GM10248 (cell line): Measurements from ENCODE around the gene BCL2L14.
"Not testable (repeated sequence)": the region's sequence is repeated elsewhere in the genome, so short reads cannot be mapped to it uniquely, and the experiment has no call there.

Experiments used
- CTCF ChIA-PET: fragments of 300-600 bp; sonication (Branson Sonifier 250); formaldehyde crosslinking; extraction: SDS; loops from one replicate; lab custom pipeline; 2021; ENCODE audit warnings: antibody characterized with exemption; lab: Yijun Ruan, JAX
- POLR2A ChIA-PET: fragments of 350-650 bp; sonication (Branson Sonifier 250); formaldehyde crosslinking; extraction: SDS; loops from one replicate; lab custom pipeline; 2020; ENCODE audit warnings: antibody characterized with exemption; lab: Yijun Ruan, JAX
- DNase-seq: peaks from one replicate; pipeline ENCODE4 v3.0.0; 2012; ENCODE audit errors: extremely low spot score
- CTCF ChIP-seq: IDR thresholded peaks from 2 replicates; pipeline ENCODE4 v1.5.1; 2012; ENCODE audit warnings: mild to moderate bottlenecking, low read depth; ENCODE audit errors: extremely low read depth, missing control alignments, control extremely low read depth

Gene BCL2L14

GRCh38 chr12:12108441-12109058 is 37.8 kb downstream of the BCL2L14 start:
- DNase-seq = no peak
- no peak for TF ChIP-seq CTCF
- ChIA-PET POLR2A (no interaction called here), CTCF (interaction anchor here (1.6 kb wide), 1 partner anchor 64 kb away, joined by 4 read pairs; no protein-coding TSS in a partner anchor)

GRCh38 chr12:12110923-12111555 is 40.3 kb downstream of the BCL2L14 start:
- DNase-seq, POLR2A ChIA-PET, CTCF ChIA-PET: not testable (repeated sequence)

DNA sequence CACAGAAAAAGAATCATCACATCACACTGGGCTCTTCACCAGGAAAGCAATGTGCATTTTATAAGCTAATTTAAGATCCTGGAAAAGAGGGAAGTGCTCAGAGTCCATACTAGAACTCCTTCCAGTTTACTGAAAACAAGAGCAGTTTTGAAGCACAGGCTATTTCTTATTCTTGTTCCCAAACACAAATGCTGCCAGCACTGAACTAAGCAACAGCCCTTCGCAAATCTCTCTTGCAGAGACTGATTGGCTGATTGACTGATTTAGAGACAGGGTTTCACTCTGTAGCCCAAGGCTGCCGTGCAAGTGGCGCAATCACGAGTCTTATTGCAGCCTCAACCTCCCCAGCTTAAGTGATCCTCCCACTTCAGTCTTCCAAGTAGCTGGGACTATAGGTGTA is 44.8 kb downstream of the BCL2L14 start:
- no peak for DNase-seq
- CTCF ChIA-PET = interaction anchor here (1.1 to 3.2 kb wide), 5 partner anchors 10 to 21 kb away, joined by 3 to 14 read pairs (median 4); no protein-coding TSS in a partner anchor
- POLR2A ChIA-PET = no interaction called here
- no peak for TF ChIP-seq CTCF

GRCh38 chr12:12116677-12117076 is 45.9 kb downstream of the BCL2L14 start:
- CTCF ChIA-PET = interaction anchor here (2.6 kb wide), 1 partner anchor 11 kb away, joined by 9 read pairs; no protein-coding TSS in a partner anchor
- DNase-seq = no peak
- TF ChIP-seq CTCF = no peak
- POLR2A ChIA-PET = no interaction called here

DNA sequence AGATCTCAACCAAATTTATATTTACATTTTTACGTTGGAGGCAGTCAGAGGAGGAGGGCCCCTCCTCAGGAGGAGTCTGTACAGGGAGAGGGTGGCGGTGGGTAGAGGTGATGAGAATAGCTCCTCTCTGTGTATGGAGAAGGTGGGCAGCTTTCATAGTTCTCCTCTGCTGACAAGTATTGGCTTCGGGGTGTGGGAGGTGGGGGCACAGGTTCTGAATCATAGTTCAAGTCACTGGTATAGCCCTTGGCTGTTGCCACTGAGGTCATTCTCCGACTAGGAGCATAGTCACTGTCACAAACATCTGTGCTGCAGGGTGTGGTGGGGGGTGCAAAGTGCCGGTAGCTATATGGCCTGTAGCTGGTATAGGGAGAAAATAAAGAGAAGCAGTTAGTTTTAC is 50.3 kb downstream of the BCL2L14 start:
- DNase-seq = no peak
- POLR2A ChIA-PET = interaction anchor here (0.5 kb wide), 1 partner anchor 134 kb away, joined by 4 read pairs; no protein-coding TSS in a partner anchor
- CTCF ChIA-PET = interaction anchor here (1.2 kb wide), 1 partner anchor 11 kb away, joined by 4 read pairs; no protein-coding TSS in a partner anchor
- TF ChIP-seq CTCF = no peak

GRCh38 chr12:12123036-12123604 is 52.4 kb downstream of the BCL2L14 start:
- DNase-seq = no peak
- ChIA-PET POLR2A (no interaction called here), CTCF (no interaction called here)
- TF ChIP-seq CTCF = no peak
